BLaER1 (cell line): Measurements from ENCODE around the gene PSMD13.
A peak's percentile ranks its signal among the peaks of the same experiment; 100 is the strongest.
"Not testable (repeated sequence)": the region's sequence is repeated elsewhere in the genome, so short reads cannot be mapped to it uniquely, and the experiment has no call there.

Experiments
- H3K27ac ChIP-seq: shearing (Covaris generic); formaldehyde crosslinking; 2 replicates; pipeline ENCODE4 v1.8.1; 2022
- H3K27me3 ChIP-seq: shearing (Covaris generic); formaldehyde crosslinking; 2 replicates; pipeline ENCODE4 v1.8.1; 2022
- H3K36me3 ChIP-seq: shearing (Covaris generic); formaldehyde crosslinking; 2 replicates; pipeline ENCODE4 v1.8.1; 2022
- H3K4me1 ChIP-seq: shearing (Covaris generic); formaldehyde crosslinking; 2 replicates; pipeline ENCODE4 v1.8.1; 2022
- H3K4me2 ChIP-seq: shearing (Covaris generic); formaldehyde crosslinking; 2 replicates; pipeline ENCODE4 v1.8.1; 2022
- H3K4me3 ChIP-seq: shearing (Covaris generic); formaldehyde crosslinking; 2 replicates; pipeline ENCODE4 v1.8.1; 2022
- H3K9ac ChIP-seq: shearing (Covaris generic); formaldehyde crosslinking; 2 replicates; pipeline ENCODE4 v1.8.1; 2022
- H3K9me3 ChIP-seq: shearing (Covaris generic); formaldehyde crosslinking; 2 replicates; pipeline ENCODE4 v1.8.1; 2022
- H4K20me1 ChIP-seq: shearing (Covaris generic); formaldehyde crosslinking; 2 replicates; pipeline ENCODE4 v1.8.1; 2022
- Cebpa-rat ChIP-seq: shearing (Covaris generic); IDR thresholded peaks from 2 replicates; pipeline ENCODE4 v1.8.1; 2022

The PSMD13 gene

DNA sequence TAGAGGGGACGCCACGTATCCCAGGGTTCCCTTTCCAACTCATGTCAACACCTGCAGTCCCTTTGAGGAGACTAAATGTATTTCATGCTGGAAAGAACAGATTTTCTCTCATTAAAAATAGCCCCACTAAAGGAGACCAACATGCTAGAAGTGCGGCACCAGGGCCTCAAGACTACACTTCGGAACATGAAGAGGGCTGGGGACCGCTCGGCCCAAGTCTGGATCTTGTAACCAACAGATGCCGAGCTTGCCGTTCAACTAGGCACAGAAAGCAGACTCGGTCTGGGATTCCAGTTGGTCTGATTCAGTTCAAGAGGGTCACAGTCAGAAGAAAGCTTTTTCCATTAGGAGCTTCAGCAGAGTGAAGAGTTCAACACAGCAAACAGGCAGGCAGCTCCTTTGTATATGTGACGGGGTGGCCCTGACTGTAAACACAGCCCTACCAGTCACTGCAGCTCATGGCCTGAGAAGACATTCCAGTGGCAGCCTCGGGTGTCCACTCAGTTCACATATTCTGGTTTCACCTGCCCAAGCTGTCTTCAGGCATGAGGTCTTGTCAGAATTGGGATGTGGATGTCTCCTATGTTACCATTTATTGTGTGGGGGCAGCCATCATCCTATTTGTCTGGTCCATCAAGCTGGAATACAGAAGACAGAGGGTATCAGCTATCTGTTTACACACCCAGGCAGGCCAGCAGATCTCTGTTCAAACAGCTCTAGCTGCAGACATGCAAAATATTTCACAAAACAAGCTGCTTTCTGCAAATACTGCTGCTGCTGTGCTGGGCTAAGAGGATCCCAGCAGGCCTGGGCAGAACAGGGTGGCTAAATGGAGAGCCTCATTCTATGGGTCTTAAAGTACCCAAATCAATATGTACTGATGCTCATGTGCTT lies 20.4 kb upstream of the PSMD13 start:
- H3K4me2 ChIP-seq: no peak overlapping the region
- no peaks in the 10 kb centered on the region for H3K27me3 ChIP-seq
- no peaks in the 10 kb centered on the region for H3K4me1 ChIP-seq
- no peak overlapping the region for H3K9ac ChIP-seq
- peaks cover 18% of the 10 kb centered on the region for H4K20me1 ChIP-seq
- peaks cover 74% of the 10 kb centered on the region for H3K36me3 ChIP-seq
- H3K9me3 ChIP-seq: no peaks in the 10 kb centered on the region
- no peak overlapping the region for H3K4me3 ChIP-seq
- TF ChIP-seq Cebpa-rat: no peak
- no peak overlapping the region for H3K27ac ChIP-seq

DNA sequence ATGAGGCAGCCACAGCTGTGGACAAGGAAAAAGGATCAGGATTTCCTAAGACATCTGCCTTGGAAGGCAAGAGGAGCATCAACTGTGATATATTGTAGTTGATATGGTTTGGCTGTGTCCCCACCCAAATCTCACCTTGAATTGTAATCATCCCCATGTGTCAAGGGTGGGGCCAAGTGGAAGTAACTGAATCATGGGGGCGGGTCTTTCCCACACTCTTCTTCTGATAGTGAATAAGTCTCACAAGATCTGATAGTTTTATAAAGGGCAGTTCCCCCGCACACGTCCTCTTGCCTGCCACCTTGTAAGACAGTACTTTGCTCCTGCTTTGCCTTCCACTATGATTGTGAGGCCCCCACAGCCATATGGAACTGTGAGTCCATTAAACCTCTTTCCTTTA lies 19.1 kb upstream of the PSMD13 start:
- Histone ChIP-seq H3K4me2 (no peak overlapping the region), H3K36me3 (peaks cover 69% of the 10 kb centered on the region), H3K4me1 (peaks cover 5% of the 10 kb centered on the region; the same call in 1 of the 2 replicates), H3K9ac (no peak overlapping the region), H3K27me3 (no peaks in the 10 kb centered on the region), H3K27ac (no peak overlapping the region), H3K4me3 (no peak overlapping the region), H3K9me3 (no peaks in the 10 kb centered on the region), H4K20me1 (0 out of 2 replicates have a peak, but pooled peaks cover 7% of the 10 kb centered on the region)
- TF ChIP-seq Cebpa-rat: no peak

DNA sequence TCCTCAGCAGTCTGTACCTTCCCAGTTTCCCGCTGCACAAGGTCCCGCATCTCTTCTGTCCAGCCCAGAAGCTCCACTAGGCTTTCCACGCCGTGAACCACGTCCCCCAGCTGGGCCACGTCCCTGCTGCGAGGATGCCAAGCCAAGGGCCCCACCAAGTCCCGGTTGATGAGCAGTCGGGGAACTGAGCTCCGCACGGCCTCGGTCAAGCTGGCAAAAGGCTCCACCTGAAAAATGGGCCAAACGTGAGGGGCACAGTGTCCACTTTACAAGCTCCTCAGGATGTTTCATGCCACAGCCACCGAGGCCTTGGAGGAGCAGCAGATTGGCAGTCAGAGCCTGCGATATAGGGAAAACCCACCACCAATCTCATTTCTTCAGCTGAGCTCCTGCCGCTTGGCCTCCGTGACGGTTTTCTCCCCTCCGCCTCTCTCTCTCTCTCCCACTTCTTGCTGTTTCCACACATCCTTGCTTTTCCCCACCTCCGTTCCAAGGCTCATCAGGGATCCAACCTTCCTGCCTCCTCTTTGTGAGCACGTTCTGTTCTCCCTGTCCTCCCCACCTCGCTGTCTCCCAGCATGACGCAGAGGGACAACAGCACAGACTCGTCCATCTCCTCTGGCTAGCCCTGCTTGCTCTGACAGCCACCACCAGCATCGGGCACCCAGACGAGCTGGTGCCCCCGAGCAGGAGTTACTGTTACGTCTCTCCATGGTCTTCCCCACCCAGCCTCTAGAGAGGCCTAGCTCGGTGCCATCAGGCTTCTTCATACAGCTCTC lies 17.8 kb upstream of the PSMD13 start:
- Histone ChIP-seq H3K4me1 (peaks cover 18% of the 10 kb centered on the region), H3K36me3 (peaks cover 59% of the 10 kb centered on the region), H3K9me3 (no peaks in the 10 kb centered on the region), H3K27ac (no peak overlapping the region), H3K4me2 (no peak overlapping the region), H3K4me3 (no peak overlapping the region), H3K27me3 (no peaks in the 10 kb centered on the region), H3K9ac (no peak overlapping the region), H4K20me1 (0 out of 2 replicates have a peak, but pooled peaks cover 7% of the 10 kb centered on the region)
- TF ChIP-seq Cebpa-rat: no peak

DNA sequence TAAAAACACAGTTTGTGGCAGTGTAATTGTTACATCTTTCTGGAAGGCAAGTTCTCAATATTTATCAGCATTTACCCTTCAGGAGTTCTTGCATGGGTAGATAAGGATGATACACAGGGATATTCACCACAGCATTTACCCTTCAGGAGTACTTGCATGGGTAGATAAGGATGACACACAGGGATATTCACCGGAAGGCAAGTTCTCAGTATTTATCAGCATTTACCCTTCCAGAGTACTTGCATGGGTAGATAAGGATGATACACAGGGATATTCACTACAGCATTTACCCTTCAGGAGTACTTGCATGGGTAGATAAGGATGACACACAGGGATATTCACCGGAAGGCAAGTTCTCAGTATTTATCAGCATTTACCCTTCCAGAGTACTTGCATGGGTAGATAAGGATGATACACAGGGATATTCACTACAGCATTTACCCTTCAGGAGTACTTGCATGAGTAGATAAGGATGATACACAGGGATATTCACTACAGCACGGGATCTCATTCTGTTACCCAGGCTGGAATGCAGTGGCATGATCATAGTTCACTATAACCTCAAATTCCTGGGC lies 16.0 kb upstream of the PSMD13 start:
- Histone ChIP-seq H3K36me3 (peaks cover 42% of the 10 kb centered on the region), H3K4me1 (peaks cover 35% of the 10 kb centered on the region)
- H3K9me3 ChIP-seq, H3K27me3 ChIP-seq, H3K4me2 ChIP-seq, H3K9ac ChIP-seq, H3K27ac ChIP-seq, H4K20me1 ChIP-seq, H3K4me3 ChIP-seq: not testable (repeated sequence)

DNA sequence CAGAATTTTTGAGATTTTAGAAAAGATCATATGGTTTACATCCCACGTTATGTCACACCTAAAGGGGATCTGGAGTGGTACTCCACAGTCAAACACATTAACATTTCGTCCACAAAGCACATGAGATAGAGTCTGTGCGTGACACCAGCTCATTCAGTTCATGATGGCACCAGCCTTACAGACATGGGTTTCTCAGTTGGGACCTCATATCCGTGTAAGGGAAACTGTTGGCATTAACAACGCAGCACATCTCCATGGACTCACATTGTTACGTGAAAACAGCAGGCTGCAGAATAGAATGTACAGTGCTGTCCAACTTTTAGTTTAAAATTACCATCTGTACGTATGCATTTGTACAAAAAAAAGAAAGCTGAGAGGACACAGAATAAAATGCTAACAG lies 15.2 kb upstream of the PSMD13 start:
- Histone ChIP-seq H3K9ac (no peak overlapping the region), H3K4me2 (no peak overlapping the region), H3K27me3 (no peaks in the 10 kb centered on the region), H3K4me1 (peaks cover 43% of the 10 kb centered on the region), H3K27ac (no peak overlapping the region), H4K20me1 (no peaks in the 10 kb centered on the region), H3K4me3 (no peak overlapping the region), H3K36me3 (peaks cover 34% of the 10 kb centered on the region), H3K9me3 (no peaks in the 10 kb centered on the region)
- TF ChIP-seq Cebpa-rat: no peak

DNA sequence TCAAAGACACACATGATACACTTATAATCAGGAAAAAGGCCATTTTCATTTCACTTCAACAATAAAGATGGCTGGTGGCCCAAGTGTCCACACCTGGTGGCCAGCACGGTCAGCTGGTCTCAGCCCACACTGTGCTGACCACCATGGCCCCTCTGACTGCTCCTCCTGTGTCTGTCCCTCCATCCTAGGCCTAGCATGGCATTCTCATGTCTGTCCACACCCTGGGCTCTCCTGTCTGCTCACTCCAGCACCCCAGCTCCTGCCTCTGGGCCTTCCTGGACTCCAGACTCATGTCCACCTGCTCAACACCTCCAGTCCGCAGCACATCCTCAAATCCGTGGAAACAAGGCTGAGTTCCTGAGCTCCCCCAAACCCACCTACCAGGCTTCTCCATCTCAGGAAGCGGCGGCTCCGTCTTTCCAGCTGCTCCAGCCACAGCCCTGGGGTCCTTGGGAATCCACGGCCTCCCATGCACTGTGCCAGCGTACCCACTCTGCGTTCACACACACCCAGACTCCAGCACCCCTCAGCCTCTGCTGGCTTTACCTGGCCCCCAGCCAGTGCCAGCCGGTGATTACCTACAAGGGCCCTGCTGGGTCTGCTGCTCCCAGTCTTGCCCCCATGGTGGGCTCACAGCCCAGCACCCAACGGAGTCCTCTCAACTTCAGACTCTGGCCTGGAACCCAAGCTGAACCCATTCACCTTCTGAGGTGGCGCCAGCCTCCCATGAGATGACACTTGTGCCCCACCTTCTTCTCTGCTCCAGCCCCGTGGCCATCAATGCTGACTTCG lies 14.6 kb upstream of the PSMD13 start:
- Histone ChIP-seq H3K27me3 (no peaks in the 10 kb centered on the region), H3K27ac (peak overlapping the region; percentile 42; the same call in 1 of the 2 replicates), H3K4me1 (peaks cover 48% of the 10 kb centered on the region), H3K4me3 (no peak overlapping the region), H4K20me1 (no peaks in the 10 kb centered on the region), H3K9me3 (no peaks in the 10 kb centered on the region), H3K36me3 (peaks cover 31% of the 10 kb centered on the region), H3K9ac (no peak overlapping the region), H3K4me2 (no peak overlapping the region)
- no peak for TF ChIP-seq Cebpa-rat

GRCh38 chr11:223026-223789 lies 13.6 kb upstream of the PSMD13 start:
- Histone ChIP-seq H3K9ac (peak overlapping the region; percentile 7; the same call in 1 of the 2 replicates), H3K4me3 (no peak overlapping the region), H3K27ac (peak overlapping the region; percentile 42), H3K4me1 (peaks cover 48% of the 10 kb centered on the region), H3K27me3 (no peaks in the 10 kb centered on the region), H3K4me2 (peak overlapping the region; percentile 72), H4K20me1 (no peaks in the 10 kb centered on the region), H3K9me3 (no peaks in the 10 kb centered on the region), H3K36me3 (peaks cover 23% of the 10 kb centered on the region)
- TF ChIP-seq Cebpa-rat: no peak

GRCh38 chr11:223884-224283 lies 12.9 kb upstream of the PSMD13 start:
- no peak for TF ChIP-seq Cebpa-rat
- Histone ChIP-seq H3K4me2 (peak overlapping the region; percentile 72), H3K27me3 (no peaks in the 10 kb centered on the region), H3K27ac (peak overlapping the region; percentile 82), H3K4me3 (peak overlapping the region; percentile 48), H3K36me3 (peaks cover 19% of the 10 kb centered on the region), H3K9ac (peak overlapping the region; percentile 42), H3K9me3 (no peaks in the 10 kb centered on the region), H4K20me1 (no peaks in the 10 kb centered on the region), H3K4me1 (peaks cover 48% of the 10 kb centered on the region)

- Histone ChIP-seq H3K36me3 (peaks cover 19% of the 10 kb centered on the region), H3K9me3 (no peaks in the 10 kb centered on the region), H3K4me2 (peak overlapping the region; percentile 72), H3K4me3 (peak overlapping the region; percentile 48), H3K4me1 (peaks cover 48% of the 10 kb centered on the region), H4K20me1 (no peaks in the 10 kb centered on the region), H3K9ac (peak overlapping the region; percentile 42), H3K27me3 (no peaks in the 10 kb centered on the region), H3K27ac (peak overlapping the region; percentile 82)
- no peak for TF ChIP-seq Cebpa-rat
Measured at GRCh38 chr11:224424-224823, 12.4 kb upstream of the PSMD13 start.
